OCI-LY1 (cell line): ENCODE measurements around the gene NUP214.

Experiments
- EZH2 ChIP-seq: fragments of 200-600 bp; sonication (generic), shearing (Covaris generic); IDR thresholded peaks from 2 replicates; pipeline ENCODE4 v1.8.0; 2017; ENCODE audit warnings: borderline replicate concordance, mixed run types, mild to moderate bottlenecking, antibody characterized with exemption, low read length, moderate library complexity, mixed read lengths
- TF ChIP-seq, protein P1 (sequence below): fragments of 200-600 bp; sonication (generic), shearing (Covaris generic); IDR thresholded peaks from 2 replicates; pipeline ENCODE4 v1.5.1; 2017; ENCODE audit warnings: mild to moderate bottlenecking, antibody characterized with exemption, low read length, moderate library complexity, mixed read lengths

- TF ChIP-seq EZH2, result no peak
- TF ChIP-seq, protein P1, sequence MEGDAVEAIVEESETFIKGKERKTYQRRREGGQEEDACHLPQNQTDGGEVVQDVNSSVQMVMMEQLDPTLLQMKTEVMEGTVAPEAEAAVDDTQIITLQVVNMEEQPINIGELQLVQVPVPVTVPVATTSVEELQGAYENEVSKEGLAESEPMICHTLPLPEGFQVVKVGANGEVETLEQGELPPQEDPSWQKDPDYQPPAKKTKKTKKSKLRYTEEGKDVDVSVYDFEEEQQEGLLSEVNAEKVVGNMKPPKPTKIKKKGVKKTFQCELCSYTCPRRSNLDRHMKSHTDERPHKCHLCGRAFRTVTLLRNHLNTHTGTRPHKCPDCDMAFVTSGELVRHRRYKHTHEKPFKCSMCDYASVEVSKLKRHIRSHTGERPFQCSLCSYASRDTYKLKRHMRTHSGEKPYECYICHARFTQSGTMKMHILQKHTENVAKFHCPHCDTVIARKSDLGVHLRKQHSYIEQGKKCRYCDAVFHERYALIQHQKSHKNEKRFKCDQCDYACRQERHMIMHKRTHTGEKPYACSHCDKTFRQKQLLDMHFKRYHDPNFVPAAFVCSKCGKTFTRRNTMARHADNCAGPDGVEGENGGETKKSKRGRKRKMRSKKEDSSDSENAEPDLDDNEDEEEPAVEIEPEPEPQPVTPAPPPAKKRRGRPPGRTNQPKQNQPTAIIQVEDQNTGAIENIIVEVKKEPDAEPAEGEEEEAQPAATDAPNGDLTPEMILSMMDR, result no peak
Measured at GRCh38 chr9:131194762-131195161, 69.4 kb downstream of the NUP214 start.
